K562 (cell line): ENCODE results near the gene XCL2.

ENCODE experiments used
- REST ChIP-seq, 2 experiments: fragments of 450-650 bp; formaldehyde crosslinking in 1 of 2; IDR thresholded peaks; 2 replicates each; pipeline versions ENCODE4 v1.4.0 to v1.6.1; 2014 to 2020; ENCODE audit warnings: mild to moderate bottlenecking in 2 of 2, borderline replicate concordance in 1 of 2, low read depth in 1 of 2
- ZZZ3 ChIP-seq: fragments of 450-650 bp; IDR thresholded peaks from 2 replicates; pipeline ENCODE4 v1.6.1; 2016; ENCODE audit warnings: antibody characterized with exemption, mild to moderate bottlenecking, moderate library complexity
- TF ChIP-seq, protein P1 (sequence below): fragments of 450-650 bp; IDR thresholded peaks from 2 replicates; pipeline ENCODE4 v1.6.1; 2016; ENCODE audit warnings: mild to moderate bottlenecking, moderate library complexity

GRCh38 chr1:168521401-168522000 is 22.3 kb downstream of the XCL2 start:
- TF ChIP-seq, protein P1, sequence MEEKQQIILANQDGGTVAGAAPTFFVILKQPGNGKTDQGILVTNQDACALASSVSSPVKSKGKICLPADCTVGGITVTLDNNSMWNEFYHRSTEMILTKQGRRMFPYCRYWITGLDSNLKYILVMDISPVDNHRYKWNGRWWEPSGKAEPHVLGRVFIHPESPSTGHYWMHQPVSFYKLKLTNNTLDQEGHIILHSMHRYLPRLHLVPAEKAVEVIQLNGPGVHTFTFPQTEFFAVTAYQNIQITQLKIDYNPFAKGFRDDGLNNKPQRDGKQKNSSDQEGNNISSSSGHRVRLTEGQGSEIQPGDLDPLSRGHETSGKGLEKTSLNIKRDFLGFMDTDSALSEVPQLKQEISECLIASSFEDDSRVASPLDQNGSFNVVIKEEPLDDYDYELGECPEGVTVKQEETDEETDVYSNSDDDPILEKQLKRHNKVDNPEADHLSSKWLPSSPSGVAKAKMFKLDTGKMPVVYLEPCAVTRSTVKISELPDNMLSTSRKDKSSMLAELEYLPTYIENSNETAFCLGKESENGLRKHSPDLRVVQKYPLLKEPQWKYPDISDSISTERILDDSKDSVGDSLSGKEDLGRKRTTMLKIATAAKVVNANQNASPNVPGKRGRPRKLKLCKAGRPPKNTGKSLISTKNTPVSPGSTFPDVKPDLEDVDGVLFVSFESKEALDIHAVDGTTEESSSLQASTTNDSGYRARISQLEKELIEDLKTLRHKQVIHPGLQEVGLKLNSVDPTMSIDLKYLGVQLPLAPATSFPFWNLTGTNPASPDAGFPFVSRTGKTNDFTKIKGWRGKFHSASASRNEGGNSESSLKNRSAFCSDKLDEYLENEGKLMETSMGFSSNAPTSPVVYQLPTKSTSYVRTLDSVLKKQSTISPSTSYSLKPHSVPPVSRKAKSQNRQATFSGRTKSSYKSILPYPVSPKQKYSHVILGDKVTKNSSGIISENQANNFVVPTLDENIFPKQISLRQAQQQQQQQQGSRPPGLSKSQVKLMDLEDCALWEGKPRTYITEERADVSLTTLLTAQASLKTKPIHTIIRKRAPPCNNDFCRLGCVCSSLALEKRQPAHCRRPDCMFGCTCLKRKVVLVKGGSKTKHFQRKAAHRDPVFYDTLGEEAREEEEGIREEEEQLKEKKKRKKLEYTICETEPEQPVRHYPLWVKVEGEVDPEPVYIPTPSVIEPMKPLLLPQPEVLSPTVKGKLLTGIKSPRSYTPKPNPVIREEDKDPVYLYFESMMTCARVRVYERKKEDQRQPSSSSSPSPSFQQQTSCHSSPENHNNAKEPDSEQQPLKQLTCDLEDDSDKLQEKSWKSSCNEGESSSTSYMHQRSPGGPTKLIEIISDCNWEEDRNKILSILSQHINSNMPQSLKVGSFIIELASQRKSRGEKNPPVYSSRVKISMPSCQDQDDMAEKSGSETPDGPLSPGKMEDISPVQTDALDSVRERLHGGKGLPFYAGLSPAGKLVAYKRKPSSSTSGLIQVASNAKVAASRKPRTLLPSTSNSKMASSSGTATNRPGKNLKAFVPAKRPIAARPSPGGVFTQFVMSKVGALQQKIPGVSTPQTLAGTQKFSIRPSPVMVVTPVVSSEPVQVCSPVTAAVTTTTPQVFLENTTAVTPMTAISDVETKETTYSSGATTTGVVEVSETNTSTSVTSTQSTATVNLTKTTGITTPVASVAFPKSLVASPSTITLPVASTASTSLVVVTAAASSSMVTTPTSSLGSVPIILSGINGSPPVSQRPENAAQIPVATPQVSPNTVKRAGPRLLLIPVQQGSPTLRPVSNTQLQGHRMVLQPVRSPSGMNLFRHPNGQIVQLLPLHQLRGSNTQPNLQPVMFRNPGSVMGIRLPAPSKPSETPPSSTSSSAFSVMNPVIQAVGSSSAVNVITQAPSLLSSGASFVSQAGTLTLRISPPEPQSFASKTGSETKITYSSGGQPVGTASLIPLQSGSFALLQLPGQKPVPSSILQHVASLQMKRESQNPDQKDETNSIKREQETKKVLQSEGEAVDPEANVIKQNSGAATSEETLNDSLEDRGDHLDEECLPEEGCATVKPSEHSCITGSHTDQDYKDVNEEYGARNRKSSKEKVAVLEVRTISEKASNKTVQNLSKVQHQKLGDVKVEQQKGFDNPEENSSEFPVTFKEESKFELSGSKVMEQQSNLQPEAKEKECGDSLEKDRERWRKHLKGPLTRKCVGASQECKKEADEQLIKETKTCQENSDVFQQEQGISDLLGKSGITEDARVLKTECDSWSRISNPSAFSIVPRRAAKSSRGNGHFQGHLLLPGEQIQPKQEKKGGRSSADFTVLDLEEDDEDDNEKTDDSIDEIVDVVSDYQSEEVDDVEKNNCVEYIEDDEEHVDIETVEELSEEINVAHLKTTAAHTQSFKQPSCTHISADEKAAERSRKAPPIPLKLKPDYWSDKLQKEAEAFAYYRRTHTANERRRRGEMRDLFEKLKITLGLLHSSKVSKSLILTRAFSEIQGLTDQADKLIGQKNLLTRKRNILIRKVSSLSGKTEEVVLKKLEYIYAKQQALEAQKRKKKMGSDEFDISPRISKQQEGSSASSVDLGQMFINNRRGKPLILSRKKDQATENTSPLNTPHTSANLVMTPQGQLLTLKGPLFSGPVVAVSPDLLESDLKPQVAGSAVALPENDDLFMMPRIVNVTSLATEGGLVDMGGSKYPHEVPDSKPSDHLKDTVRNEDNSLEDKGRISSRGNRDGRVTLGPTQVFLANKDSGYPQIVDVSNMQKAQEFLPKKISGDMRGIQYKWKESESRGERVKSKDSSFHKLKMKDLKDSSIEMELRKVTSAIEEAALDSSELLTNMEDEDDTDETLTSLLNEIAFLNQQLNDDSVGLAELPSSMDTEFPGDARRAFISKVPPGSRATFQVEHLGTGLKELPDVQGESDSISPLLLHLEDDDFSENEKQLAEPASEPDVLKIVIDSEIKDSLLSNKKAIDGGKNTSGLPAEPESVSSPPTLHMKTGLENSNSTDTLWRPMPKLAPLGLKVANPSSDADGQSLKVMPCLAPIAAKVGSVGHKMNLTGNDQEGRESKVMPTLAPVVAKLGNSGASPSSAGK = no peak
- TF ChIP-seq REST (IDR thresholded peaks at IDR 0.05; ENCODE audit: borderline replicate concordance) (no peak), REST (CRISPR knock-in tag; IDR thresholded peaks at IDR 0.05; ENCODE audit: low read depth) (no peak), ZZZ3 (no peak)
